Measurements from ENCODE around the gene DOCK6. TPM values are rescaled to one million over a fixed set of nuclear protein-coding genes. Genes with fewer than 3 reads are reported as not detected.

The DOCK6 gene
- total RNA-seq, 2 donors from 2014 or later: 77.1 to 89.2 TPM

GRCh38 chr19:11169896-11170678, 92.2 kb downstream of the DOCK6 start:
- TF ChIP-seq CTCF (IDR thresholded peaks at IDR 0.05): no peak
- TF ChIP-seq POLR2A (IDR thresholded peaks at IDR 0.05): no peak
- Histone ChIP-seq H3K4me3 (no peak overlapping the region), H3K27me3 (no peaks in the 10 kb centered on the region), H3K9me3 (no peaks in the 10 kb centered on the region), H3K27ac (no peak overlapping the region), H3K36me3 (replicated peaks in 1 of 2; ENCODE audit: insufficient read depth in 1 of 2, low read depth in 2 of 2) (peaks cover 0 to 26% of the 10 kb centered on the region in 2 donors), H3K4me1 (no peaks in the 10 kb centered on the region)
- 92 to 96% methylated on average over 9 to 31 of the region's 31 CpGs for WGBS, 2 donors
- ATAC-seq (no peak), DNase-seq (no peak)
- intact Hi-C loops (cut with DNase I): no loop called here

- ATAC-seq: no peak
Observed at GRCh38 chr19:11168568-11168967, 93.8 kb downstream of the DOCK6 start.

GRCh38 chr19:11166281-11167142, 95.8 kb downstream of the DOCK6 start:
- no peaks in the 10 kb centered on the region for H3K4me1 ChIP-seq

More at GRCh38 chr19:11168568-11168967, 93.8 kb downstream of the DOCK6 start:
- TF ChIP-seq CTCF (IDR thresholded peaks at IDR 0.05): no peak
- TF ChIP-seq POLR2A (IDR thresholded peaks at IDR 0.05): no peak
- DNase-seq: no peak
- WGBS, 2 donors: 93 to 100% methylated on average over 4 to 7 of the region's 7 CpGs
- Histone ChIP-seq H3K4me3 (no peak overlapping the region), H3K36me3 (replicated peaks in 1 of 2; ENCODE audit: insufficient read depth in 1 of 2, low read depth in 2 of 2) (peaks cover 0 to 16% of the 10 kb centered on the region in 2 donors), H3K9me3 (no peaks in the 10 kb centered on the region), H3K27me3 (no peaks in the 10 kb centered on the region), H3K27ac (no peak overlapping the region), H3K4me1 (no peaks in the 10 kb centered on the region)
- intact Hi-C loops (cut with DNase I): no loop called here

GRCh38 chr19:11165486-11166030, 96.8 kb downstream of the DOCK6 start:
- intact Hi-C loops (cut with DNase I): no loop called here
- TF ChIP-seq CTCF (IDR thresholded peaks at IDR 0.05) (no peak), POLR2A (IDR thresholded peaks at IDR 0.05) (no peak)
- Histone ChIP-seq H3K27ac (peak overlapping the region in 2 of 4 donors; percentile 9 to 38), H3K4me3 (no peak overlapping the region), H3K27me3 (no peaks in the 10 kb centered on the region), H3K36me3 (replicated peaks in 1 of 2; ENCODE audit: insufficient read depth in 1 of 2, low read depth in 2 of 2) (peaks cover 0 to 8% of the 10 kb centered on the region in 2 donors), H3K9me3 (no peaks in the 10 kb centered on the region), H3K4me1 (no peaks in the 10 kb centered on the region)
- DNase-seq (no peak), ATAC-seq (no peak)
- 93 to 96% methylated on average over 6 to 13 of the region's 13 CpGs for WGBS, 2 donors

More at GRCh38 chr19:11166281-11167142, 95.8 kb downstream of the DOCK6 start:
- TF ChIP-seq CTCF (IDR thresholded peaks at IDR 0.05) (no peak), POLR2A (IDR thresholded peaks at IDR 0.05) (no peak)
- Histone ChIP-seq H3K27ac (no peak overlapping the region), H3K9me3 (no peaks in the 10 kb centered on the region), H3K4me3 (no peak overlapping the region), H3K27me3 (no peaks in the 10 kb centered on the region), H3K36me3 (replicated peaks in 1 of 2; ENCODE audit: insufficient read depth in 1 of 2, low read depth in 2 of 2) (peaks cover 0 to 11% of the 10 kb centered on the region in 2 donors)
- intact Hi-C loops (cut with DNase I): no loop called here
- 83 to 89% methylated on average over 26 of the region's 26 CpGs for WGBS, 2 donors
- DNase-seq (no peak), ATAC-seq (no peak)
